Measurements from ENCODE around the gene MT2A.
A peak's percentile ranks its signal among the peaks of the same experiment; 100 is the strongest.

The MT2A gene

DNA sequence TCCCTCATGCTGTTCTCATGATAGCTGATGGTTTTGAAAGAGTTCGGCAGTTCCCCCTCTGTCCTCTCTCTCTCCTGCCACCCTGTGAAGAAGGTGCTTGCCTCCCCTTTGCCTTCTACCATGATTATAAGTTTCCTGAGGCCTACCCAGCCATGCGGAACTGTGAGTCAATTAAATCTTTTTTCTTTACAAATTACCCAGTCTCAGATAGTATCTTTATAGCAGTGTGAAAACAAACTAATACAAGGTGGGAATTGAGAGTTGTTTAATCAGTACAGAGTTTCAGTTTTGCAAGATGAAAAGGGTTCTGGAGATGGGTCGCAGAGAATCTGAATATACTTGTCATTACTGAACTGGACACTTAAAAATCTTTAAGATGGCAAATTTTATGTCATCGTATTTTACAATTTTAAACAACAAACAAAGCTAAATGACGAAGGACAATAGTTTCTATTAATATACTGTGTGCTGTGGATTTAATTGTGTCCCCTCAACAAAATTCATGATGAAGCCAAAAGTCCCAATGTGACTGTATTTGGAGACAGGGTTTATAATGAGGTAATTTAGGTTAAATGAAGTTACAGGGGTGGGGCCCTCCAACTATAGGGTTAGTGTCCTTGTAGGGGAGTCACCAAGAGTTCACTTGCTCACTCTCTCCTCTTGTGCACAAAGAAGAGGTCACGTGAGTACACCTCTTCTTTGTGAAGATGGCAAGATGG lies 14.7 kb upstream of the MT2A start:
- Histone ChIP-seq H3K27me3 (peaks cover 21% of the 10 kb centered on the region), H3K36me3 (no peaks in the 10 kb centered on the region)
- TF ChIP-seq, protein P1, sequence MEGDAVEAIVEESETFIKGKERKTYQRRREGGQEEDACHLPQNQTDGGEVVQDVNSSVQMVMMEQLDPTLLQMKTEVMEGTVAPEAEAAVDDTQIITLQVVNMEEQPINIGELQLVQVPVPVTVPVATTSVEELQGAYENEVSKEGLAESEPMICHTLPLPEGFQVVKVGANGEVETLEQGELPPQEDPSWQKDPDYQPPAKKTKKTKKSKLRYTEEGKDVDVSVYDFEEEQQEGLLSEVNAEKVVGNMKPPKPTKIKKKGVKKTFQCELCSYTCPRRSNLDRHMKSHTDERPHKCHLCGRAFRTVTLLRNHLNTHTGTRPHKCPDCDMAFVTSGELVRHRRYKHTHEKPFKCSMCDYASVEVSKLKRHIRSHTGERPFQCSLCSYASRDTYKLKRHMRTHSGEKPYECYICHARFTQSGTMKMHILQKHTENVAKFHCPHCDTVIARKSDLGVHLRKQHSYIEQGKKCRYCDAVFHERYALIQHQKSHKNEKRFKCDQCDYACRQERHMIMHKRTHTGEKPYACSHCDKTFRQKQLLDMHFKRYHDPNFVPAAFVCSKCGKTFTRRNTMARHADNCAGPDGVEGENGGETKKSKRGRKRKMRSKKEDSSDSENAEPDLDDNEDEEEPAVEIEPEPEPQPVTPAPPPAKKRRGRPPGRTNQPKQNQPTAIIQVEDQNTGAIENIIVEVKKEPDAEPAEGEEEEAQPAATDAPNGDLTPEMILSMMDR (IDR thresholded peaks at IDR 0.05; ENCODE audit: low read depth, low read length) = no peak

DNA sequence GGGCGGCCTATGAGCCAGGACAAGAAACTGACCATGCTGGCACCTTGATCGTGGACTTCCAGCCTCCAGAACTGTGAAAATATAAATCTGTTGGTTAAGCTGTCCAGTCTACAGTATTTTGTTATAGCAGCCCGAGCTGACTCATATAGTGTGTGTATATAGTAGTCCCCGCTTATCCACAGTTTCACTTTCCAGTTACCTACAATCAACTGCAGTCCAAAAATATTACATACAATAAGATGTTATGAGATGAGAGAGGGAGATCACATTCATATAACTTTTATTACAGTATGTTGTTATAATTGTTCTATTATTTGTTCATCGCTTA lies 14.1 kb upstream of the MT2A start:
- no peak overlapping the region for H3K4me3 ChIP-seq (ENCODE audit: low read depth, low read length)
- H3K27me3 ChIP-seq = peaks cover 16% of the 10 kb centered on the region
- no peaks in the 10 kb centered on the region for H3K4me1 ChIP-seq
- no peak for DNase-seq
- TF ChIP-seq, protein P1 (IDR thresholded peaks at IDR 0.05; ENCODE audit: low read depth, low read length) = no peak
- H3K9me3 ChIP-seq = no peaks in the 10 kb centered on the region
- no peaks in the 10 kb centered on the region for H3K36me3 ChIP-seq

More for the DNA sequence above, 14.7 kb upstream of the MT2A start:
- H3K9me3 ChIP-seq = no peaks in the 10 kb centered on the region
- no peak overlapping the region for H3K4me3 ChIP-seq (ENCODE audit: low read depth, low read length)
- DNase-seq = no peak
- H3K4me1 ChIP-seq = no peaks in the 10 kb centered on the region

DNA sequence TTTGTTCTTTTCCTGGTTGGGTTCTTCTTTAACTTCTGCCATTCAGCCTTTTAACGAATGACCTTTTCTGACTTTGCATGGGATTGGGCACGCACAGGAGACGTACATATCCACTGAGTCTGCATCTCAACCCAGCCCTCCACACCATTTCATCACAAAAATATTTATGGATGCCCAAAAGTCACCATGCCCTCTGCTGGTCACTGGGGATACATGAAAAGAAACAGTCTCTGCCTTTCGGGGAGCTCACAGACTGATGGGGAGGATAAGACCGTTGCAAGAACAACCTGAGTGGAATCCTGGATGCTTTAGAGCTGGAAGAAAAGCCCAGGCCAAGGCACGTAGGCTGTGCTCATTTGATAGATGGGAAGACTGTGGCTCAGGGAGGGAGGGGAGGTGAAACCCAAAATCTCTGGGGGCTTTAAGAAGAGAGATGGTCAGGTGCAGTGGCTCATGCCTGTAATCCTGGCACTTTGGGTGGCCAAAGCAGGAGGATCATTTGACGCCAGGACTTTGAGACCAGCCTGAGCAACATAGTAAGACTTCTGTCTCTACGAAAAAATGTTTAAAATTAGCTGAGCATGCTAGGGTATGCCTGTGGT lies 7.9 kb upstream of the MT2A start:
- no peaks in the 10 kb centered on the region; the same call in 1 of the 2 replicates for H3K27me3 ChIP-seq
- no peaks in the 10 kb centered on the region for H3K36me3 ChIP-seq
- TF ChIP-seq, protein P1 (IDR thresholded peaks at IDR 0.05; ENCODE audit: low read depth, low read length) = peak; percentile 79
- no peaks in the 10 kb centered on the region for H3K4me1 ChIP-seq
- H3K4me3 ChIP-seq (ENCODE audit: low read depth, low read length) = no peak overlapping the region
- DNase-seq = peak; percentile 48
- H3K9me3 ChIP-seq = no peaks in the 10 kb centered on the region

DNA sequence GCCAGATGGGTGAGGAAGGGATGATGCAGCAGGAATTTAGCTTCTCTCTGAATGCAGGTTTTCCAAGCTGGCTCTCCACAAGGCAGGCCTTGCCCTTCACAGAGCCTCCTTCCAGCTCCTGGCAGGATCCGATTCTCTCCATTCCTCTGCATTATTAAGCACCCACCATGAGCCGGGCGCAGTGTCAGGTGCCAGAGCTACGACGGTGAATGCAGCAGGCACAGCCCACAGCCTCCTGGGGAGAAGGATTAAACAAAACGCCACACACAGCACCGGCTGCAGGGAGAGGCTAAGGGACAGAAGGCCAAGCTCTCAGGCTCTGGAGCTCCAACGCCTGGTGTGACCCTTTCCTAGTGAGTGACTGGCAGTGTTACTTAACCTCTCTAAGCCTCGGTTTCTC lies 7.1 kb upstream of the MT2A start:
- TF ChIP-seq, protein P1 (IDR thresholded peaks at IDR 0.05; ENCODE audit: low read depth, low read length) = no peak
- Histone ChIP-seq H3K36me3 (no peaks in the 10 kb centered on the region), H3K27me3 (no peaks in the 10 kb centered on the region; the same call in 1 of the 2 replicates), H3K4me1 (no peaks in the 10 kb centered on the region), H3K9me3 (no peaks in the 10 kb centered on the region), H3K4me3 (ENCODE audit: low read depth, low read length) (no peak overlapping the region)
- no peak for DNase-seq

DNA sequence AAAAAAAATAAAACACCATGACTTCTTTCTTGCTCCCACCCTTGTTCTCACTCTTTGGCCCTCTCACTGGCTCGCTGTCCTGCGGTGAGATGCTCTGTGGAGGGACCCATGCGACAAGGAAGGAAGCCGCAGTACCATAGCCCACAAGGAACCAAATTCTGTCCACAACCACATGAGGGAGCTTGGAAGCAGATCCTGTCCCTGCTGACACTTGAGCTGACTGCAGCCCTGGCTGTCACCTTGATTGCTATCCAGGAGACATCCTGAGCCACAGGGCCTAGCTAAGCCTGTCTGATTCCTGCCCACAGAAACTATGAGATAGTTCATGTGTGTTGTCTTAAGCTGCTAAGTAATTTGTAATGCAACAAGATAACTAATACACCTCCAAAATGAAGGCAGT lies 4.8 kb upstream of the MT2A start:
- TF ChIP-seq, protein P1 (IDR thresholded peaks at IDR 0.05; ENCODE audit: low read depth, low read length) = peak; percentile 62
- DNase-seq = peak; percentile 52
- no peaks in the 10 kb centered on the region for H3K27me3 ChIP-seq
- no peaks in the 10 kb centered on the region for H3K36me3 ChIP-seq
- H3K9me3 ChIP-seq = no peaks in the 10 kb centered on the region
- peaks cover 3% of the 10 kb centered on the region; the same call in 1 of the 2 replicates for H3K4me1 ChIP-seq
- no peak overlapping the region for H3K4me3 ChIP-seq (ENCODE audit: low read depth, low read length)

DNA sequence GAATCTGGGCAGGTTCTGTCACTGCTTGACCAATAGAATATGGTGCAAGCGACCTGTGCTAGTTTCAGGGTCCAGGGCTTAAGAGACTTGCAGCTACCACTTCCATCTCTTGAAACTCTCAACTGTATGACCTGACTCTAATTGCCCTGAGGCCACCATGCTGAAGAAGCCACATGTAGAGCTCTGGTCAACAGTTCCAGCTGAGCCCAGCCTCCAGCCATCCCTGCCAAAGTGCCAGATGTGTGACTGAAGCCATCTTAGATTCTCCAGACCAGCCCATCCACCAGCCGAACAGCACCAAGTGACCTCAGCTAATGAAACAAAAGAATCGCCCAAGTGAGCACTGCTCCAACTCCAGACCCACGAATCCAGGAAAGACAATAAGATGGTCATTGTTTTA lies 3.4 kb upstream of the MT2A start:
- H3K4me3 ChIP-seq (ENCODE audit: low read depth, low read length) = no peak overlapping the region
- no peaks in the 10 kb centered on the region for H3K36me3 ChIP-seq
- H3K4me1 ChIP-seq = peaks cover 3% of the 10 kb centered on the region; the same call in 1 of the 2 replicates
- TF ChIP-seq, protein P1 (IDR thresholded peaks at IDR 0.05; ENCODE audit: low read depth, low read length) = no peak
- no peaks in the 10 kb centered on the region for H3K27me3 ChIP-seq
- no peaks in the 10 kb centered on the region for H3K9me3 ChIP-seq
- no peak for DNase-seq

Measured in BE2C (cell line).